Stimulated activated CD8-positive, alpha-beta memory T cell treated with anti-CD3 and anti-CD28 coated beads, Interleukin-12 subunit alpha, Interleukin-12 subunit beta, amount 100 ng/mL, for 1 hour (primary cell): ENCODE data around the gene CAPN1.
A peak's percentile ranks its signal among the peaks of the same experiment; 100 is the strongest.
"Not testable (repeated sequence)": the region's sequence is repeated elsewhere in the genome, so short reads cannot be mapped to it uniquely, and the experiment has no call there.

Experiments used
- DNase-seq: peaks from one replicate; pipeline ENCODE4 v3.0.0-alpha.2; 2020; ENCODE audit warnings: low read depth

CAPN1 gene

DNA sequence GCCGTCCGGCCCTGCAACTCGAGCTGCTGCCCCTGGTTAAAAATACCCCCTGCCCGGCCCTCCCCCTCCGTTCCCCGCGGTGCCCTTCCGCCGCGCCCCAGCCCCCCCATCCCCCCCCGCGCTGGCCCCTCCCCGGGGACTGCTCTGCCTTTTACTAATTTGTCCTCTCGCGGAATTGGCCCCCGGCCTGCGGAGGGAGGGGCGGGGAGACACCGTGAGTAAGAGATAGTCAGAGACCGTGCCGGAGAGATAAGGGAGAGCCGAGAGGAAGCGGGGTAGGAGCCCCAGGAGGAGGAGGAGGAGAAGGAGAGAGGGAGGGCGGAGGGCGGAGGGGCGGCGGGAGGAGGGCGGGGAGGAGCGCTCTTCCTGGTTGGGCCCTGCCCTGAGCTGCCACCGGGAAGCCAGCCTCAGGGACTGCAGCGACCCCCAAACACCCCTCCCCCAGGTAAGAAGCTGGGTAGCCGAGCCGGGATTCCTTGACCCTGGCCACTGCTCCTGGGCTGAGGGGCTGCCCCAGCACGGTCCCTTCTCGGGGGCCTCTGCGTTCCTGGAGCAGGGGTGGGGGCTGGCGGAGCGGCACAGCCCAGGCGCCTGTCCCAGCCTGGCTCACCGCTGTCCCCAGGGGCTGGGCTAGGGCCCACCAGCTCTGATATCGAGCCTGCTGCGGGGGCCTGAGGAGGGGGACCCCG is at the start of gene CAPN1:
TSS of gene CAPN1 (plus strand) at position 360 of the 689 bp plus-strand sequence. CDS start 774 bp downstream, outside the sequence.
- DNase-seq: peak; percentile 42

- DNase-seq: no peak
Measured at GRCh38 chr11:65132238-65132987, 49.3 kb upstream of the CAPN1 start.

DNA sequence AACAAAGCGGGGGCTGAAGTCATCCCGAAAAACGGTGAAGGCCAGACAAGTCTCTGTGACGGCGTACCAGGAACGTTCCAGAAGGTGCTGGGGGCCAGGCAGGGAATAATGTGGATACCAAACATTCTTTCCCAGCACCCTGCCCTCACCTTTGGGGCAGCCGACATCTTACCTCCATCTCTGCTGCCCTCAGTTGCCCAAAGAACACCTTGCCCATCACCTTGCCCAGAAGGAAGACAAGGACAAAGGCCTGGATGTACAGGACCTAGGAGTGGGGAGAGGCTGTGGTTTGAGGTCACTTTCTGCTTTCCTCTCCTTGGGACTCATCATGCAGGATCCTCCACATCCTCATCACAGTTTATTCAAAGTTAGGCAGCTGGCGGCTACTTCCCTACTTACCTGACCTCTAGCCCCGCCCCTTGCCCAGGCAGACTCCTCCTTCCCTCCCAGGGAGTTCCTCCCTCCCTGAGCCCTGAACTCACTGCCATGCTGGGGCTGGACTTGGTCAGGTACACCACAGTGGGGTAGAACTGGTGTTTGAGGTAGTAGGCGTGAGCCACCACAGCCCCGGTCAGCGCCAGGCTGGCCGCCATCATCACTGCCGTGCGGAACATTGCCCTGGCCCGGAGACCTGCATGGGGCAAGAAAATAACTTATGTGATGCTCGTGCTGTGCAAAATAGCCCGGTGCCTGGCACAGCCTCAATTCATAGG is 48.6 kb upstream of the CAPN1 start:
- DNase-seq: no peak

DNA sequence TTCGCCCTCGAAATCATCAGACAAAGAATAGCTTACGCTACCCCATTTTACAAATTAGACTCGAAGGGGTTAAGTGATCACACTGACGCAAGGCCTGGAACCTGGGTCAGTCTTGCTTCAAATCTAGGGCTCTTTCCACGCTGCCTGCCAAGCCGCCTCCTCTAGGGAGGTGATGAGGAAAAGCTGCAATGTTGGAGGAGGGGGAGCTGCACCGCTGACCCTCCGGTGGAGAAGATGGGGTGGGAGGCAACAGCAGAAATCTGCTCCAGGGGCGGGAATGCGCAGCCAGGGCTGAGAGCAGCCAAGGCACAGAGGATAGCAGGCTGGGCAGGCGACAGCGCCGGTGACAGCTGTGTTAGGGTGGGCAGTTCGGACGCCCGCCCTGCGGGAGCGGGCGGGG is 48.0 kb upstream of the CAPN1 start:
- DNase-seq: no peak

GRCh38 chr11:65134240-65134951 is 47.3 kb upstream of the CAPN1 start, which contains the start of gene SYVN1:
TSS of gene SYVN1 (minus strand) at chr11:65134519. CDS start at chr11:65133601, 918 bp downstream.
- peak; percentile 88 for DNase-seq

DNA sequence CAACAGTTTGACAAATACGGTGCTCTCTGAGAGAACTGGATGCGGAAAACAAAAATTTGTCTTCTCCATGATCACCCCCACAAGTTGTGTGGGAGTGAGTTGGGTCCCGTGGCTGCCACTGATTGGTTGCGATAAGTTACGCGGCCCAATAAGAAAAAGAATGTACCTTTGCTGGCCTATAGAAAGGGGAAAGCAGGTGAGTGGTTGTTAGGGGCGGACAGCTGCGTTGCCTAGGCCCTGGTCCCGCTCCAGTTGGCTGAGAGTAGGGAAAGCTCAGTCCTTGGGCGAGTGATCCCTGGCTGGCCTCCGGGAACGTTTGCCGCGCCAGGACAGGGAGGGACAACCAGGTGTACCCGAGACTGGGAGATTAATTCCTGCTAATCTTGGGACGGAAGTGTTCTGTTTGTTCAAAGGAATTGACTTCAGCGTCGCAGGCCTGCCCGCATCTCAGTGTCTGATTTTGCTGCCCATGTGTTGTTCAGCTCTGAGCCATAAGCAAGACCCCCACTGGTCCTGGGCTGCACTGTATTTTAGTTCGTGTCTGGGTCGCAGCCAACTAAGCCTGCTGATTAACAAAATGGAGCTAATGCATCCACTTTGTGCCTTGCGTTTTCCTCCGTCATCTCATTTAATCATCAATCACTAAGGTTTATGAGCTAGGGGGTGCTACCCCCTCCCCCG is 46.6 kb upstream of the CAPN1 start:
- peak; percentile 70 for DNase-seq

GRCh38 chr11:65135633-65136145 is 46.0 kb upstream of the CAPN1 start:
- DNase-seq: no peak

DNA sequence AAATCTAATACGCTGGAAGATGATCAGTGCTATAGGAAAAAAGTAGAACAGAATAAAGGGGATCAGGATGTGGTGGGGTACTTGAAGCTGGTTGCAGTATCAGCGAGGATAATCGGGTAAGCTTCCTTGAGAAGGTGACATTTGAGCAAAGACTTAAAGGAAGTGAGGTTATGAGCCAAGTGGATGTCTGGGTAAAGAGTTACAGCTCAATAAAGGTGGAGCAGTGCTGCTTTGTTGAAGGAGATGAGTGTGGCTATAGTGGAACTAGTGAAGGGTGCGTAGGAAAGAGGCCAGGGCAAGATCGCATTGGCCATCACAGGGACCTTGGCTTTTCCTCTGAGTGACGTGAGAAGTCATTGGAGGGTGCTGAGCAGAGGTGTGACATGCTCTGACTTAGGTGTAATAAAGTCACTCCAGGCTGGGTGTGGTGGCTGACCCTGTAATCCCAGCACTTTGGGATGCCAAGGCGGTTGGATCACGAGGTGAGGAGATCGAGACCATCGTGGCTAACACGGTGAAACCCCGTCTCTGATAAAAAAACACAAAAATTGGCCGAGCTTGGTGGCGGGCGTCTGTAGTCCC is 45.1 kb upstream of the CAPN1 start:
- no peak for DNase-seq

- no peak for DNase-seq
Measured at GRCh38 chr11:65141896-65142494, 39.7 kb upstream of the CAPN1 start.

GRCh38 chr11:65147352-65148075 is 34.2 kb upstream of the CAPN1 start:
- no peak for DNase-seq

DNA sequence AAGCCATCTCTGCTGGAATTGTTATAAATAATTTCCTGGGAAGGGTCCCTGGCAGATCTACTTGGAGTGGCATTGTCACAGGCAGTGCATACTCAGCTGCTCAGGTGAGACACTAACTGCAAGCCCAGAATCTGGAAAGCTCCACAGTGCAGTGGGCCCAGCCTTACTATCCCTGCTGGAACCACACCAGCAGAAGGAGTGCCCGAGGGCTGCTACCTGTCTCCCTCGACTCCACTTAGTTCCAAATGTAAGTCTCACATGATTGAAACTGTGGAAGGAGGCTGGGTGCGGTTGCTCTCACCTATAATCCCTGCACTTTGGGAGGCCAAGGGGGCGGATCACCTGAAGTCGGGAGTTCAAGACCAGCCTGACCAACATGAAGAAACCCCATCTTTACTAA is 33.1 kb upstream of the CAPN1 start:
- DNase-seq: no peak

GRCh38 chr11:65150131-65150508 is 31.6 kb upstream of the CAPN1 start:
- DNase-seq: not testable (repeated sequence)

DNA sequence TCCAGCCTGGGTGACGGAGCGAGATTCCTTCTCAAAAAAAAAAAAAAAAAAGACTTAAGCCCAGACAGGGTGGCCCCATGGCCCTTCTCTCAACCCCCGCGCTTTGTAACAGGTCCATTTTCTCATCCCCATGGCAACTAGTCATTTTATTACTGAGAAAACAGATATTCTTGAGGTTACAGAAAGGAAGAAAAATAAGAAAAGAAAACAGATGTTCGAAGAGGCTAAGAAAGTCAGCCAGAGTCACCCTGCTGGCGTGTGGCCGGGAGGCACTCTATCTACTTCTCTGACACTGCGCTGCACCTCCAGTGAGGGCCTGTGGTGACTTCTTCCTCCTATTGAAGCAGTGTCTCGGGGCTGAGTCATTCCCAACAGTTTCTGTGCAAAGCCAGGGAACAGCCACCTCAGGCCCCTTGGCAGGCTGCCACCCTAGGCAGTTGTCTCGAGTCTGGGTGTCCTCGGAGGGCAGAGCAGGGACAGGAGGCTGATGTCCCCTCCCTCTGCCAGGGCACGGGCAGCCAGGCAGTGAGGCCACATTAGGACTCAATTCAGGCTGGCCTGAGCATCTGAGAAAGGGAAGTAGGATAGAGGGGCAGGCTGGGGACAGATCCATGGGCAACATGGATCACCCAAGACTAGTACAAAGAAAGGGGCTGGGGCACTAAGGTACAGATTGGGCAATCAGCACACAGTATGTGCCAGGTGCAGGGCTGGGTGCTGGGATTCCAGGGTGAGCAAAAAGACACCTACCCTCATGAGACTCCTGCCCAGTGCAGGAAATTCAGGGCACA is 31.0 kb upstream of the CAPN1 start:
- DNase-seq: no peak

DNA sequence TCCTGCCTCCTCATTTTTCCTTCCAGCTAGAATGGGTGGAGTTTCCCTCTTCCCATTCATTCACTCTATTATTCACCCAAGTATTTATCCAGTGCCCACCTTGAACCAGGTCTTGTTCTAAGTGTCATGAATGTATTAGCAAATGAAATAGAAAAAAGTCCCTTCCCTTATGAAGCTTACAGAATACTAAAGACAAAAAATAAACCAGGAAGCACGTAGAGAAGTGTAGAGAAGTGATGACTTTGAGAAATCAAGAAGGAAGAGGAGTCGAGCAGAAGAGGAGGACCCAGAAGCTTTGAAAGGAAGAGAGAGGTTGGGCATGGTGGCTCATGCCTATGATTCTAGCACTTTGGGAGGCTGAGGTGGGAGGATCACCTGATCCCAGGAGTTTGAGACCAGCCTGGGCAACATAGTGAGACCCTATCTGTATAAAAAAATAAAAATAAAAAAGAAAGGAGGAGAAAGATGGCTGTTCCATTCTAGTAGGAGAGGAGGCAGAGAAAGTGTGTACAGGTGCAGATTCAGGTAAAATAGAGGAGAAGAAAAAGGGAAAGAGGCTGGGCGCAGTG is 30.3 kb upstream of the CAPN1 start:
- no peak for DNase-seq

DNA sequence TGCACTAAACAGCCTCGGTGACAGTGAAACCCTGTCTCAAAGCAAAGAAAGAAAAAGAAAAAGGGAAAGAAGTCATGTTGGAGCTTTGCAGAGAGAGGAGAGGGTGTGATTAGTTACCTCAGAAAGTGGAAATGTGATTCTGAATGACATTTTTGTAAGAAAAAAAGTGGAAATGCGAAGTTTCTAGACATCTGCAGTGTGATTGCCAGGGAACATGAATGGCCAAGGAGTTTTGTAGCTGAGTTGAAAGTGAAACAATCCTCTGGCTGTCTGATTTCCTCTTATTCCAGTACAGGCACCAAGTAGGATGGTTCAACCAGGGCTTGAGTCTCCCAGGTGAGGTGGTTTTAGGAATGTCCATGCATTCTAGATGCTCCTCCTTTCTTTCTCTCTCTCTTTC is 29.6 kb upstream of the CAPN1 start:
- DNase-seq: no peak

- DNase-seq: no peak
Measured at GRCh38 chr11:65156256-65156655, 25.5 kb upstream of the CAPN1 start.

DNA sequence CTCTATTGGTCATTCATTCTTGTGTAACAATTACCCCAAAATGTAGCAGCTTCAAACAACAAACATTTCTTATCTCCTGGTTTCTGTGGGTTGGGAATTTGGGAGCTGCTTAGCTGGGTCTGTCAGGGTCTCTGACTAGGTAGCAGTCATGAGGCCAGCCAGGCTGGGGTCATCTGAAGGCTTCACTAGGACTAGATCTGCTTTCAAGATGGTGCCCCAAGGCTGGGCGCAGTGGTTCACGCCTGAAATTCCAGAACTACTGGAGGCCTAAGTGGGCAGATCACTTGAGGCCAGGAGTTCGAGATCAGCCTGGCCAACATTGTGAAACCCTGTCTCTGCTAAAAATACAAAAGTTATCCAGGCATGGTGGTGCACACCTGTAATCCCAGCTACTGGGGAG is 24.8 kb upstream of the CAPN1 start:
- no peak for DNase-seq

- DNase-seq: no peak
Measured at GRCh38 chr11:65157336-65157735, 24.4 kb upstream of the CAPN1 start.

DNA sequence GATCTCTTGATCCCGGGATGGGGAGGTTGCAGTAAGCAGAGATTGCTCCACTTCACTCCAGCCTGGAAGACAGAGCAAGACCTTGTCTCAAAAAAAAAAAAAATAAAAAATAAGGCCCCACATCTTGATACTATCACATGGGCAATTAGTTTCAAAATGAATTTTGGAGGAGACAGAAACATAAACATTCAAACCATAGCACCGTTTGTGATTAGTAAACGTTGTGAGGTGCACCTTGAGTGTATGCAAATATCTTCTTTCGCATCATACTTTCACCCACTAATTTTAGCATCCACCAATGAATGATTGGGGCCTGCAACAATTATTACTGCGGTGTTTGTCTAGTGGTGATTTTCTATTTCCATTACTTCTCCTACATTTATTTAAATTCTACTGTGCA is 22.7 kb upstream of the CAPN1 start:
- no peak for DNase-seq
